GM12801 (cell line): ENCODE results near the gene TUBD1.

Experiments
- TF ChIP-seq, protein P1 (sequence below): IDR thresholded peaks from one replicate; pipeline ENCODE4 v1.5.1; 2011; ENCODE audit warnings: control low read depth; ENCODE audit not compliant: insufficient read length; ENCODE audit errors: extremely low read depth

TUBD1 gene

GRCh38 chr17:59899099-59899498 lies 6.4 kb upstream of the TUBD1 start:
- TF ChIP-seq, protein P1, sequence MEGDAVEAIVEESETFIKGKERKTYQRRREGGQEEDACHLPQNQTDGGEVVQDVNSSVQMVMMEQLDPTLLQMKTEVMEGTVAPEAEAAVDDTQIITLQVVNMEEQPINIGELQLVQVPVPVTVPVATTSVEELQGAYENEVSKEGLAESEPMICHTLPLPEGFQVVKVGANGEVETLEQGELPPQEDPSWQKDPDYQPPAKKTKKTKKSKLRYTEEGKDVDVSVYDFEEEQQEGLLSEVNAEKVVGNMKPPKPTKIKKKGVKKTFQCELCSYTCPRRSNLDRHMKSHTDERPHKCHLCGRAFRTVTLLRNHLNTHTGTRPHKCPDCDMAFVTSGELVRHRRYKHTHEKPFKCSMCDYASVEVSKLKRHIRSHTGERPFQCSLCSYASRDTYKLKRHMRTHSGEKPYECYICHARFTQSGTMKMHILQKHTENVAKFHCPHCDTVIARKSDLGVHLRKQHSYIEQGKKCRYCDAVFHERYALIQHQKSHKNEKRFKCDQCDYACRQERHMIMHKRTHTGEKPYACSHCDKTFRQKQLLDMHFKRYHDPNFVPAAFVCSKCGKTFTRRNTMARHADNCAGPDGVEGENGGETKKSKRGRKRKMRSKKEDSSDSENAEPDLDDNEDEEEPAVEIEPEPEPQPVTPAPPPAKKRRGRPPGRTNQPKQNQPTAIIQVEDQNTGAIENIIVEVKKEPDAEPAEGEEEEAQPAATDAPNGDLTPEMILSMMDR, result no peak

GRCh38 chr17:59897090-59897489 lies 4.3 kb upstream of the TUBD1 start:
- TF ChIP-seq, protein P1, result no peak

- TF ChIP-seq, protein P1, result no peak
Observed at GRCh38 chr17:59893676-59894100, 945 bp upstream of the TUBD1 start.

DNA sequence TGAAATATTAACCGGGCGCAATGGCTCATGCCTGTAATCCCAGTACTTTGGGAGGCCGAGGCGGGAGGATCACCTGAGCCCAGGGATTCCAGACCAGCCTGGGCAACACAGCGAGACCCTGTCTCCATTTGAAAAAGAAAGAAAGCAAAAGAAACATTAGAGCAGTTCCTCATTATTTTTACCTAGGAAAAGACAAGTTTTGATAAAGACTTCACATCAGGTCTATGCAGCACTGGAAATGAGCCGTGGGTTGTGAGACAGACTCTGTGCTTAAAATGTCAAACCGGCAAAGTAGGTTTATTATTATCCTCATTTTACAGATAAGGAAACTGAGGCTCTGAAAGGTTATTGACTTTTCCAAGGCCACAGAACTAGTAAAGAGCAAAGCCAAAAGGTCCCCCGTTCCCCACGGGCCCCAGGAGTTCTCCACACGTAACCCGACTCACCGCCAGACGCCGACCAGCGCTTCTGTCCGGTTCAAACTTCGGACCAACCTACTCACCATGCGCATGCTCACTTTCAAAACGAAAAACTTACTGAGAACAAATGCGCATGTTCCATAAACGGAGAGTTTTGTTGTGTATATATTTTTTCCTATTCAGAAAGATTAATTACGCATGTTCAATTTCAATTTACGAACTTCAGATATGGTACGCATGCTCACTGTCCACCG lies 356 bp downstream of the TUBD1 start:
- TF ChIP-seq, protein P1, result no peak

- TF ChIP-seq, protein P1, result no peak
Observed at GRCh38 chr17:59890720-59891119, 2.0 kb downstream of the TUBD1 start.

DNA sequence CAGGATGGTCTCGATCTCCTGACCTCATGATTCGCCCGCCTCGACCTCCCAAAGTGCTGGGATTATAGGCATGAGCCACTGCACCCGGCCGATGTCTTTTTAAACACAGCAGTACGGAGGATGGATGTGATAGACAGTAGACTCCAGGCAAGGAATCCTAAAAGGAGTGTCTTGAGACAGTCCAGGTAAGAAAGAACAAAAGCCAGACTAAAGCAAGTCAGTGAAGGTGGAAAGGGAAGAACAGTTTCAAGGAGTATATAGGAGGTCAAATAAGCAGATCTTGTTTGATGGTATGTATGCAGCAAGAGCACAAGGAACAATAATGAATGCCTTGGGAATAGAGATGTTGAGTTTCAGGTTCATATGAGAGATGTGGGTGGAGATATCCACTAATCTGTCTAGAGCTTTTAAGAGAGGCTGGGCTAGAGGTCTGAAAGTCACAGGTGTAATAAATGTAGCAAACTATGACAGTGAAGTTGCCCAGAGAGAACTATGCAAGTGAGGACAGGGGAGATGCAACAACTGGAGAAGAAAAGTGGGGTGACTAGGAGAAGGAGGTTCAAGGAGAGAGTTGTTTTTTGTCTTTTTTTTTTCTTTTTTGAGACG lies 4.5 kb downstream of the TUBD1 start:
- TF ChIP-seq, protein P1, result no peak

DNA sequence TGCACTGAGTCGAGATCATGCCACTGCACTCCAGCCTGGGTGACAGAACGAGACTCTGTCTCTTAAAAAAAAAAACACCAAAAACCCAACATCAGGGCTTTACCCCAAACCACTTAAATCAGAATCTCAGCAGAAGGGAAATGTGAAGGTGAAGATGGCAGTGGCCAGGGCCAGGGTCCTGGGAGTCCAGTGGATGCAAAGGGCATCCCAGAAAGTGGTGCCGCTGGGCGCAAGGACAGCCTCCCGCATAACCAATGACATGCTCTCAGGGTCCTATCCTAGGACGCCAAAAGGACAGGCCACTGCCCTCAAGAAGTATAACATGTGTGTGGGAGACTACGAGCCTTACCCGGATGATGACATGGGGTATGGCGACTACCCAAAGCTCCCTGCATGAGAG lies 7.9 kb downstream of the TUBD1 start:
- TF ChIP-seq, protein P1, result no peak
